ENCODE data around the gene RNF217.

The RNF217 gene

GRCh38 chr6:124990988-124991387 lies 28.8 kb downstream of the RNF217 start:
- no peak for DNase-seq

GRCh38 chr6:124991764-124992295 lies 29.6 kb downstream of the RNF217 start:
- DNase-seq: no peak

- DNase-seq: no peak
Measured at GRCh38 chr6:124993327-124993726, 31.1 kb downstream of the RNF217 start.

GRCh38 chr6:124994648-124995047 lies 32.4 kb downstream of the RNF217 start:
- DNase-seq: no peak

GRCh38 chr6:124995131-124995530 lies 32.9 kb downstream of the RNF217 start:
- DNase-seq: no peak

GRCh38 chr6:124995645-124996325 lies 33.5 kb downstream of the RNF217 start:
- DNase-seq: no peak

- no peak for DNase-seq
Measured at GRCh38 chr6:124996411-124996810, 34.2 kb downstream of the RNF217 start.

- DNase-seq: no peak
Measured at GRCh38 chr6:124997196-124997875, 35.1 kb downstream of the RNF217 start.

- DNase-seq: no peak
Measured at GRCh38 chr6:124999105-124999764, 37.0 kb downstream of the RNF217 start.

GRCh38 chr6:125001684-125002405 lies 39.6 kb downstream of the RNF217 start:
- DNase-seq: no peak

- no peak for DNase-seq
Measured at GRCh38 chr6:125002406-125002741, 40.1 kb downstream of the RNF217 start.

GRCh38 chr6:125003070-125003469 lies 40.8 kb downstream of the RNF217 start:
- no peak for DNase-seq

GRCh38 chr6:125004198-125004597 lies 42.0 kb downstream of the RNF217 start:
- DNase-seq: no peak

GRCh38 chr6:125004797-125005595 lies 42.8 kb downstream of the RNF217 start:
- DNase-seq: no peak

- no peak for DNase-seq
Measured at GRCh38 chr6:125008261-125008703, 46.0 kb downstream of the RNF217 start.

- no peak for DNase-seq
Measured at GRCh38 chr6:125008957-125009356, 46.7 kb downstream of the RNF217 start.

- DNase-seq: no peak
Measured at GRCh38 chr6:125009578-125009977, 47.3 kb downstream of the RNF217 start.

- no peak for DNase-seq
Measured at GRCh38 chr6:125013938-125014660, 51.9 kb downstream of the RNF217 start.

- DNase-seq: no peak
Measured at GRCh38 chr6:125014661-125014957, 52.4 kb downstream of the RNF217 start.

GRCh38 chr6:125015152-125015551 lies 52.9 kb downstream of the RNF217 start:
- DNase-seq: no peak

- no peak for DNase-seq
Measured at GRCh38 chr6:125018136-125018535, 55.9 kb downstream of the RNF217 start.

- DNase-seq: no peak
Measured at GRCh38 chr6:125019281-125019680, 57.0 kb downstream of the RNF217 start.

Measured in NCI-H1092 treated with DMSO at 0.1 percent for 48 hours (cell line).